SIG-M5 (cell line): ENCODE measurements around the gene PGM2.

Source experiments
- DNase-seq: peaks from one replicate; lab custom pipeline; 2025; lab: John Stamatoyannopoulos, UW

Gene PGM2

DNA sequence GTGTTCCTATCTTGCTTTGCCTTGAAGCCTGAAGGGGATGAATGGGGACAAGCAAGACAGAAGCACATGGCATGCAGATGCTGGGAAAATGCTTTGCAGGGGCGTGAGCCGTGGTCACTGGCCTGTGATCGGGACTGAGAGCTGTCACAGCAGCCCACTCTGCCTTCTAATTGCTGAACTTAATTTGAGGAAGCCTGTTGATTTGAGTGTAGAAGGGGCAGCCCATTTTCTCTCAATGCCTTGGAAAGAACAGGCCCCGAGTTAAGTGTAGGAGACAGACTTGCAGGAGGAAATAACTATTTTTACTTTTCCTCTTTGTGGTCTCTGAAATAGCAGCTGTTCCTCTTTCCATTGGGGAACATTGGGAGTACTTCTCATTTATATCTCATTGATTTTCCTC, 38.3 kb downstream of the PGM2 start:
- DNase-seq, result no peak

DNA sequence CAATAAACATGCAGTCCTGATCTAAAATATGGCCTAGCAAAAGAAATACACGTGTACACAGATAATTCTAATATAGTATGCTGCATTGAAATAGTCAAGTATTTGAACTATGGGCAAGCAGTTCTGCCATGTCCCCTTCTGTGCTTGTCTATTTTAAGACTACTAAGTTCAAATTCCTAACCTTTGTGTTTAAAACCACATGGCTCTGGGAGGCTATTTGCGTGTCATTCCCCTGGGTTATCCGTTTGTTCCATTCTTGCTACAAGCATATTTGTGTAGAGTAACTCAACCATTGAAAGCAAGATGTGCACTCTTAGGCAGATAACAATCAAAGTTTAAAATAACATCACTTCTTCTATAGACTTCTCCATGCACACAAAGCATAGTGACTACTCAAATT, 39.0 kb downstream of the PGM2 start:
- no peak for DNase-seq

DNA sequence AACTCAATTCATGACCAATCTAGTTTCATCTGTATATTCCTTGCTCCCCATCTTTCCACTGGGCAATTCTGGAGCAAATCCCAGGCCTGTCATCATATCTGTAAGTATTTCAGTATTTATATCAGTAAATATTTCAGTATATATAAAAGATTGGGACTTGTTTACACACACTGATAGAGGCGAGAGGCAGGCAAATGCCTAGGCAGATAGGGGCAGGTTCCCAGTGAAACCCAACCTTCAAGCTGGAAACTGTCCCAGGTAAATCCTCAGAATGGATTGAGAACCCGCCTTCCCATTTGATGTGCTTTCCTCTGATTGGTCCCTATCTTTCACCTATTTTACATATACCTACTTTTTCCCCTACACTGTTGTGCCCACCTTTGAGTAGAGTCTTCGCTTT, 40.6 kb downstream of the PGM2 start:
- DNase-seq, result no peak

DNA sequence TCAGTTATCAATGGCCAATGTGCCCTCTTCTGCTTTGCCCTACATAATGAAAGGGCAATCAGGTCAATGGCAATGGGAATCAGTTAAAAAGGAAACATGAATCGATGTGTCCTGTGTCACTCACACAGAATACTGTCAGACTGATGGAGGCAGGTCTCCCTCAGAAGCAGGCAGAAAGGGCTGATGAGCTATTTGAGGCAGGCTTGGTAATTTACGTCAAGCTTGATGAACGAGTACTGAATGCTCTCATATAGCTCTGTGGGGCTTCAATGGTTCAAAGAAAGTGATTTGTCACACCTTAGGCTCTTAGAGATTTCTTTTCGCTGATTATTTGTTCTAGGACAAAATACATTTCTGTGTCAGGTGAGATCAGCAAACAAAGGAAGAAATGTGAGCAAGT, 41.8 kb downstream of the PGM2 start:
- no peak for DNase-seq

DNA sequence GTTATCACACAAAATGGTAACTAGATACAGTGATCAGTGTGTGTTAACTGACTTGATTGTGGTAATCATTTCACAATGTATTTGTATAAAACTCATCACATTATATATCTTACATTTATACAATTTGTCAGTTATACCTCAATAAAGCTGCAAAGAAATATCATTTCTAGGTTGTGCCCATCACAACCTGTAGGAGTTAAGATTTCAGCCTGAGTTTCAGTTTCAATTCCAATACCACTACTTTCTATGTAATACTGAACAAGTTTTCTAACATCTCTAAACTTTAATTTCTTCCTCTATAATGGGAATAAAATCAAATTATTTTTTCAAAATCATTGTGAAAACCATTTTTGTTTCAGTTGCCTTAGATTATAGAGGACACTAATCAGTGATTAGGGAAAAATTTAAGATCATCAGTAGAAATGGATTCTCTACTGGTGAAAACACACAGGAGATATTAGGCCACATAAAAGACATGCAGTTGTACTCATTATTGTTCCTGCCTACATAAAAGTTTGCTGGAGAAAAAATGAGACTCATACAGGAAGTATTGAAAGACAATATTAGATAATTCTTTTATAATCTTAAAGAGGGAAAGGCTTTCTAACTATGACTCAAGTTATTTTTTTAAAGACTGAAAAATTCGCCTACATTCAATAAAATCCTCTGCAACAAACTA, 46.0 kb downstream of the PGM2 start:
- DNase-seq, result no peak

DNA sequence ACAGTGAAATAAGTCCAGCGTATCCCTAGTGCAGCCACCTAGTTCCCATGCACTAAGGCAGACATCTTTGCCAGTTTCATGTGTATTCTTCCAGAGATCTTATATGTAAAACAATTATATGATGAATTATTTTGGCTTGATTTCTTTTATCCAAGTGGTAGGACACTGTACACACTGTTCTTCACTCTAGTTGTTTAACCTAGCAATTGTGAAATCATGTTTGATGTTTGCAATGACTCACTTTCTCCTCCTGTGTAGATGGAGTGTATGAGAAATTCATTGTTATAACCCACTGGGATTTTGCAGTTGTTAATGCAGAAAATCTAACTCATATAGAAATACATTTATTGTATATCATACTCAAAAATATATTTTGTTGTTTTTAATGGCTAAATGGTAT, 46.9 kb downstream of the PGM2 start:
- DNase-seq, result no peak

DNA sequence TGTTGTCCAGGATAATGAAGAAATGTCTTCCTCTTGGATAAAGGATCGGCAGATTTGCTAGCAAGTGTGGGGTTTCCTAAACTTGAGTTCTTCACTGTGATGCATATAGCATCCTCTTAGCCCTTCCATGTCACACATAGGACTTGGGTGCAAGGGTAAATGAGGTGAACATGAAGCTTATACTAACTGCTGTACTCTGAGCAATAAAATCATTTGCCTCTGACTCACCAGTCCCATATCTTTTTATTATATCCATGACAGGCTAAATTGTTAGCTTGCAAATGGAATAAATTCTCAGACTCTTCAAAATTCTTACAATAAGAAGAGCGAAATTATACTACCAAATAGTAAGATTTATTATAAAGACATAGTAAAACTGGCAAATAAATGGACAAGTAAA, 49.7 kb downstream of the PGM2 start:
- no peak for DNase-seq

DNA sequence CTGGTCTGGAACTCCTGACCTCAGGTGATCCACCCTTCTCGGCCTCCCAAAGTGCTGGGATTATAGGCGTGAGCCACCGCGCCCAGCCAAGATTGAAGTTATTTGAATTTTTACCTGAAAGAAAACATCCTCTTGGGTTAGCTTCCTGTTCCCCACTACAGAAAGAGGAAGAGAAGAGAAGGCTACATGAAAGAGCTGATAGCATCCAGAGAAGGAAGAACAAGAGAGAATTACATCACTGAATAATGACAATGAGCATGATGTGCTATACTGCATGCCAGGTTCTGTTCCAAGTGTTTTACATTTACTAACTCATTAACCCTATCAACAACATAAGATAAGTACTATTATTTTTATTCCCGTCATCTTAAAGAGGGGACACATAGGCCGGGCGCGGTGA, 52.9 kb downstream of the PGM2 start:
- peak; percentile 24 for DNase-seq

DNA sequence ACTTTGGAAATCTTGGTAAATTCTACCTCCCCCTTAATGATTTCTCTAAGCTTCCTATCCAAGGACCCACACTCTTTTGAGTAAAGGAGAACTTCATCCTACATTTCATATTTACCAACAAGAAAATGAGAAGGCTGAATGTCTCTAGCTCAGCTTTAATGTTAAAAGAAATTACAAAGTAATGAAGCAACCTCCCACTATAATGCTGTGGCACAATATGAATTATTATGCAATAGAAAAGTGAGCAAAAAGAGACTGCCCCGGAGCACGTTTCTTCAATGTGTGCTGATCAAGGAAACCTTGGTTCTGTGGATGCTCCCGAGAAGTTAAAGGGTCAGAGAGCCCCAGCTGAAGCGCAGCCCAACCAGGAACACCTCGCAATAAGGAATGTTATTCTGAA, 55.3 kb downstream of the PGM2 start:
- no peak for DNase-seq

DNA sequence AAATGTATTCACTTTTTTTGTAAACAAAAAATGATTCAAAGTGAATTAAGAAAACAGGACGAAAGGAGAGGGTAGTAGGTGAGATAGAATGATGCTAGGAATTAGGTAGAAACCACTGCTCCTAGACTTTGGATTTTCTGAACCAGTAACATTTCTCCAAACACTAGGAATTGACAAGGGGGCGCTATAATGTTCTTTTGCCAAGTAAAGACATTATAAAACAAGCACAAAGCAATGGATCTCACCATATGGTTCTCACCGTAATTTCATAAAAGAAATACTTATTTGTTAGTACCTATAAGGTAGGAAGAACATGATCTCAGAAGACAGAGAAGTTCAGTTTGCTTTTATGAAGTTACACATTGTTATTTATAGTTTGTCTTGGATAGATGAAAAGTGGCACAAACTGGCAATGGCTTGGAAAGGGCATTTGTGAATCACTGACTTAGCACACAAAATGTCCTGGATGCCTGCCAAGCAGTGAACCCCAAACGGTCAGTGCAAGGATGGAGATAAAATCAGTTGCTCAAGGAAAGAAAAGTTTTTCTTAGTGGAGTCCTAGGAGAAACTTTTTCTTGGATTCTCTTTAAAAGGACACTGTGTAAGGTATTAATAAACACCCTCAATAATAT, 56.3 kb downstream of the PGM2 start:
- no peak for DNase-seq

DNA sequence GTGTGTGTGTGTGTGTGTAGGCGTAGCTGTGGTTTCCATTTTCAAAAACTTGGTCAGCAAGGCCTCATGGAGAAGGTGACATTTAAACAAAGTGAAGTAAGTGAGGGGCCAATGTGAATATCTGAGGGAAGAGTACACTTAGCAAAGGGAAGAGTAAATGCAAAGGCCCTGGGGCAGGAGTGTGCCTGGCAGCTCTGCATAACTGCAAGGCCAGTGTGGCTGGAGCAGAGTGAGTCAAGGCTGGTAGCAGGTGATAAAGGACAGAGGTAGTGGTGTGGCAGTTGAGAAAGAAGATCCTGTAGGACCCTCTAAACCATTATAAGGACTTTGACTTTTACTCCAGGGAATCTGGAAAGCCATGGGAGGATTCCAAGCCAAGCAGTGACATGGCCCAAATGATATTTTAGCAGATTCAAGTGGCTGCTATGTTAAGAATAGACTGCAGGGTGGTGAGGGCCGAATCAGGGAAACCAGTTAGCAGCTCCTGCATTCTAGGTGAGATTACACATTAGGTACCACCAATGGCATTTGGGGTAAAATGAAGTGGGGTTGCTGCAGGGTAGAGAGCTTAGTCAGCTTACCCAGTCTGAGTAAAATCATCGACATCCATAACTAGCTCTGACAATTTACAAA, 58.5 kb downstream of the PGM2 start:
- no peak for DNase-seq

DNA sequence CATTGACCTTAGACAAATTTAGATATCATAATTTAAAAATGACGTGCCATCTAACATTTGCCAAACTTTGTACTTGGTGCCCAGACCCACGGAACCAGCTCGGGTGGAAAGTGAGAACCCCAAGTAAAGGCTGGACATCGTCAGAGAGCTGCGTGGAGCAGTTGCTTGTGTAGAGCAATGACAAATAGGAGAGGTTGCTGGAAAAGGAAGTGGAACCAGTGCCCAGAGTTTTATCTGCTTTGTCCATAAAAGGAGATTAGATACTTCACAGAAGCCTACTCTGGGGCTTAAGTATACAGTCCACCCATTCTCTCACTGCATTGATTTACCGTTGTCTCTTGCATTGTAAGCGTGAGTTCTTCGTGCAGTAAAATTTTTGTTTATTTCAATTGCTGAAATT, 59.0 kb downstream of the PGM2 start:
- DNase-seq, result no peak

DNA sequence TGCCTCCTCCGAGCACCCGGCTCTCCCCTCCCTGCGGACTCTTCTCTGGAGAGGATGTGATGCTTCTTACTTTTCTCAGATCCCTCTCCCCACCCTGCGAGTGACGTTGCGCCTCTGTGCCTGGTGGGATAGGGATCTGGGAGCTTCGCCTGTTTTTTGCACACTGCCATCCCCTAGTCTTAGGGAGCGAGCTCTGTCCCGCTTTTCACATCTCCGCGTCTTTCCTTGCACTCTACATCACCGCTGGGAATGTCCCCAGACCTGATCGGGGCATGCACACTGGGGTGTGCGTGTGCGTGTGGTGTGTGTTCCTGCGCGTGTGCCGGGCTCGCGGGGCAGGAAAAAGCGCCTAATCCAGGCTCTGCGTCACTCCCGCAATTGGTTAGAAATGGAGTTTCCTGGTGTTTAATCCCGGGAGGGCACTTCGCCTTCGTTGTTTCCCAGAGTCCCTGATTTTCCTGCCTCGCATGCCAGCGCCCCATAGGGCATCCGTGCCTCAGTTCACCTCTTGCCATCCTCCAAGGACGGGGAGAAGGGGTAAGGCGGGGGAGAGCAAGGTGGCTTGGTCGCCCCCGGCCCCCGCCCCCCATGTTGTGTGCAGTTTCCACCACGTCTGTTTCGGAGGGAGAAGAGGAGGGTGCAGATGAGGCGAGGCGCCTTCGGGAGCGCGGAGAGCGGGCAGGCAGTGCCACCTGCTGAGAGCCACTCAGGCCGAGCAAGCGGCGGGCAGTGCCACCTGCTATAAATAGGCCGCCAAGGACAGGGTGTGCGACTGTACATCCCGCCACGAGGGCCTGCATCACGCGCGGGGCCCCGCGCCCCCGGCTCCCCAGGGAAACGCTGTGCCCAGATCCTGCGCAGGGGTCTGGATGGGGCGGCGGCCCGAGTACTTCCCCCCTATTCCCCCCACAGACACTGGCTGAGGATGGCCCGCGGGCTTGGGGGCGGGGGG, 63.6 kb downstream of the PGM2 start:
- DNase-seq, result no peak

DNA sequence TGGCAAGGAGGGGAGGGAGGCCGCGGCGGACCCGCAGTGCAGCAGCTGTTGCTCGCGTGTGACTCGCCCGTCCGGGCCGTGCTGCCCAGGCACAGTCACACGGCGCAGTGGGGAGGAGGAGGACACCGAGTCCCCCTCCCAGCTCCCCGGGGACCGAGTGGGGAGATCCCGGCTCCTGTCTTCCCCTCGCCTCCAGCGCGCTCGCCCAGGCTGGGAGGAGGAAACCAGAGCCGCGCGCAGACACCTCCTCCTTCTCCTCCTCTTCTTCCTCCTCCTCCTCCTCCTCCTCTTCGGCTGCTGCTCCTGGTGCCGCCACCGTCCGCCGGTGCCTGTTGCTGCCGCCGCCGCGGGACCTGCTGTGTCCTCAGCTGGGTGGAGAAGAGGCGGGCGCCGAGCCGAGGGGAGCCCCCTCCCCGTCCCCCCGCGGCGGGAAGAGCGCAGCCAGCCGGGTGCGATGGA, 64.3 kb downstream of the PGM2 start, which contains the start of gene TBC1D1:
Gene TBC1D1 (plus strand): TSS at position 284 of the 459 bp plus-strand sequence. CDS start 11,012 bp downstream, outside the sequence.
- DNase-seq, result no peak

DNA sequence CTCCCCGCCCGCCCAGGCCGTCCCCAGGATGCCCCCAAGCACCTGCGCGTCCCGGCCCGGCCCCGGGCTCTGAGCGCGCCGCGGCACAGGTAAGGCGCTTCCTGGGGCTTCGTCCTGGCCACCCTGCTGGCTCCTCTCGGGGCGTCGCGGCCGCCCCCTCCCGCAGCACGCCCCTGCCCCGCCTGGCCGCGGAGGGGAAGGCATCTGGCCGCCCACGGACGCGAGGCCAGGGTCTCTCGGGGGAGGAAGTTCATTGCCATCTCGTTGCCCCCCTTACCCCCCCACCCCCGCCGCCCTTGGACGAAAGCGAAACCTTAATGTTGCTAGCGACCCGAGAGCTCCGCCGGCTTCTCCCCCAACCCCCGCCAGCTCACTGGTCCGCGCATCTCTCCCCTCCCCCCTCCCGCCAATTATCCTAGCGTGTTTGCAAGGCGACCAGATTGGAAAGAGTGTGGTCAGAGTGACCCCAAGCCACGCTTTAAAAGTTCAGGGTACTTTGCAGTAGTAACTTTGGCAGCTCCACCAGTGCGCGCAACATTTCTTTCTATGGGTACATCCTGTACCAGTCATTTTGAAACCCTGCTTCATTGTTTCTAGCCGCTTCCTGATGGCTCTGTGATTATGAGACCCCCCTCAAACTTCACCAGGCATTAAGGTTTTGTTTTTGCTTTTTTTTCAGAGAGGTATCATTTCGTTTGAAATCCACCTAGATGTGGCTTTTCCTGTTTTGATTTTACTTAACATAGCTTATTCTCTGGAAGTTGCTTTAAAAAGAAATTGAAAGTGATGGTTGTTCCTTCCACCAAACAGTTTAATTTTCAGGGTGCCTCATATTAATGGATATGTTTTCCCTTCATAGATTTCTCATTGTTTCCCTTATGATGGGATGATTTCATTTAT, 65.0 kb downstream of the PGM2 start:
- no peak for DNase-seq

DNA sequence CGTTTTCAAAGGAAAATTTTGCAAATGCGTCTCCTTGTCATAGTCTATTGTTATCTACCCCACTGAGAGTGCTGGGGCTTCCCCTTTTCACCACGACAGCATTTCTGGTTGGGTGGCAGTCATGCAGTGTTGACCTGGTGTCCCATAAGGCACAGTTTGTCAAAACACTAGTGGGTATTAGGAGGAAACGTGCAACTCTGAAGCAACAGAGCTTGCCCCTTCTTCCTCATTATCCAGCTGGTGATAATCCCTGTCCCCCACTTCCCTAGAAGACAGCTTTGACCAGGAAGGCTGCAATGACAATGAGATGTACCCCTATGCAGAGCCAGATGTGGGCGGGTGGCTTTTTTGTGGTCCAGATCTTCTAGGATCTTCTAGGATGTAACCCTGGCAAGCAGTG, 66.2 kb downstream of the PGM2 start:
- no peak for DNase-seq

DNA sequence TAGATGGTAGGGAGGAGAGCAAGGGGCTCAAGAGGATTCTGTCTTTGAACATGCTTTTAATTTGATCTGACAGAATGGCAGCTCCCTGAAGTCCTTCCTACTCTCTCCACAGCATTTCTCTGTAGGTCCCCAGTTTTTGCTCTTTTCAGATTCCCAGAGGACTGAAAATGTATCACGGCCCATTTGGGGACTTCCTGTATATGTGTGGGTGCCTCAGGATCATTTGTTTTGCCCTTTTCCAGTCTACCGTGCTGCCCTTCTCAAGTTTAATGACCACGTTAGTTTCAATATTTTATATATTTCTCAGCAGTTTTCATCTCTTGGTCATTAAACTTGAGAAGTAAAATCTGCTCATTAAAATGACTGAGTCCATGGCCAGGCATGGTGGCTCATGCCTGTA, 66.7 kb downstream of the PGM2 start:
- DNase-seq, result no peak

DNA sequence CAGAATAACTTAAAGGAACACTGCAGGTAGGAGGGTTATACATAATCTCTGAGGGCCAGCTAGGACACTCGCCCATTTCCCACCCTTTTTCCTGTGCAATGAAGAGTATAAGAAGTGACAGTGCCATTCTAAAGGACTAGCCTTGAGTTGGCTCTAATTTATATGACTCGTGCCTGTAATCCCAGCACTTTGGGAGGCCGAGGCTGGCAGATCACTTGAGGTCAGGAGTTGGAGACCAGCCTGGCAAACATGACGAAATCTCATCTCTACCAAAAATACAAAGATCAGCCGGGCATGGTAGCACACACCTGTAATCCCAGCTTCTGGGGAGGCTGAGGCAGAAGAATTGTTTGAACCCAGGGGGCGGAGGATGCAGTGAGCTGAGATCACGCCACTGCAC, 68.8 kb downstream of the PGM2 start:
- DNase-seq, result no peak

DNA sequence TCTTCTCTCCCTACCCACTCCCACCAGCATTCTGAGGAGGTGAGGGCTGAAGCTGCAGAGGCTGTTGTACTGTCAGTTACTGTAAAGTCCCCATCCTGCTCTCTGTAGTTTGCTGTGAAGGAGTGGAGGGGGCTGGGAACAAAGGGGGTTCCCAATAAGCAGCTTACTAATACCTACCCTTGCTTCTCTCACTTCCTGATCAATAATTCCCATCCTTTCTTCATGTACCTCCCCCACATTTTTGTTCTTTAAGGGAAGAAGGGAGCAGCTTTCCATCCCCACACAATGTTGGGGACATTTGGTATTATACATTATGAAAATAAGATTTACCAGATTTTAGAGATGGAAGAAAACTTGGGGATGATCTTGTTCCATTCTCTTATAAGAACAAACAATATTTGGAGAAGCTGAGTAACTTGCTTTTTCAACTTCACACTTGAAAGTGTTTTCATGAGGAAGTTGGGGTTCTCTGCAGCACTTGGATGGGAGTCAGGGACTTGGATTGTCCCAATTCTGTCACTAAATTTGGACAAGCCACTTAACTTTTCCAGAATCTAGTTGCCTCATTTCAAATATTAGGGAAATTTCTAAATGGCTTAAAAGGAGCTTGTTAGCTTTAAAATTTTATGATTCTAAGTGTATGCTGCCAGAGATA, 69.8 kb downstream of the PGM2 start:
- DNase-seq, result no peak

DNA sequence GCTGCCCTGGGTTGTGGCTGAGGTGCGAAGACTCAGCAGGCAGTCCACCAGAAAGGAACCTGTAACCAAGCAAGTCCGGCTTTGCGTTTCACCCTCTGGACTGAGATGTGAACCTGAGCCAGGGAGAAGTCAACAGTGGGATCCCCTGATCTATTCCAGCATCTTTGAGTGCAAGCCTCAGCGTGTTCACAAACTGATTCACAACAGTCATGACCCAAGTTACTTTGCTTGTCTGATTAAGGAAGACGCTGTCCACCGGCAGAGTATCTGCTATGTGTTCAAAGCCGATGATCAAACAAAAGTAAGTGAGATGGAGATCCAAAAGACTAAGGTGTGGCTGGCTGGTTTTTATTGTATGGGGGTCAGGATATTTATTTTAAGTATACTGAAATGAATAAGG, 75.7 kb downstream of the PGM2 start:
- no peak for DNase-seq
